Stimulated activated CD8-positive, alpha-beta memory T cell treated with anti-CD3 and anti-CD28 coated beads, Interleukin-2, amount 100 ng/mL, for 1 hour (primary cell): Measurements from ENCODE around the gene WDR27.
"Not testable (repeated sequence)": the region's sequence is repeated elsewhere in the genome, so short reads cannot be mapped to it uniquely, and the experiment has no call there.

ENCODE experiments used
- DNase-seq, 2 donors: peaks; one replicate each; pipeline ENCODE4 v3.0.0-alpha.2; 2020; ENCODE audit warnings: low read depth in 2 of 2

Gene WDR27

DNA sequence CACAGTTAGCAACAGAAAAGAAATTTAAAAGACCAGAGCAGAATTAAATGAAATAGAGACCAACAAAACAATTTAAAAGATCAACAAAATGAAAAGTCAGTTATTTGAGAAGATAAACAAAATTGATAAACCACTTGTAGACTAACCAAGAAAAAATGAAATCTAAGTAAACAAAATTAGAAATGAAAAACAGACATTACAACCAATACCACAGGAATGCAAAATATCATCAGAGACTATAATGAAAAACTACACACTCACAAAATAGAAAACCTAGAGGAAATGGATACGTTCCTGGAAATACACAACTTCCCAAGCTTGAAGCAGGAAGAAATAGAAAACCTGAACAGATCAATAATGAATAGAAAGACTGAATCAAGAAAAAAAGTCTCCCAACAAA lies 97.8 kb downstream of the WDR27 start:
- DNase-seq: no peak

- DNase-seq: not testable (repeated sequence)
Measured at GRCh38 chr6:169601129-169601528, 100.7 kb downstream of the WDR27 start.

- DNase-seq: no peak
Measured at GRCh38 chr6:169592558-169592957, 109.3 kb downstream of the WDR27 start.

- no peak for DNase-seq
Measured at GRCh38 chr6:169591616-169592015, 110.2 kb downstream of the WDR27 start.

- no peak for DNase-seq
Measured at GRCh38 chr6:169590376-169590939, 111.4 kb downstream of the WDR27 start.

DNA sequence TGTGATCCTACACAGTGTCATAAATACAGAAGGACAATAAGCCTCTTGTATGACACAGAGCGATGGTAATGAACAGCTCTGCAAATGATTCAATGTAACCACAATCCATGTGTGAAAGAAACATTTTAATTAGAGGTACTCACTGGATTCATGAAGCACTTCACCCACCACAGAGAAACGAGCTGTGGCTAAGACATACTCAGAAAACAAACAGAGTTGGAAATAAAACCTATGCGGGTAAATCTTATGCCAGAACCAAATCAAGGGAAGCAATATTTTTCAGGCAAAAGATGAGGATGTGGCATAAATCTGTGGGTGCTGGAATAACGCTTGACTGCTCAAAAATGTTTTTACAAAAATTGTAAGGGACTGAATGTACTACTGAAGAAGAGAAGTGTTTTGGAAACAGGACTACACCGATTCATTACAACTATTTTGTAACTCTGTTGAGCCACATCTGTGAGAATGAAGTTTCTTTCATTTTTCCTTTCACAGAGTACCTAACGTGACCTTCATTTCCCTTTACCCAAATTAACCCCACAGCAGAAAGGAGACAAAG lies 112.1 kb downstream of the WDR27 start:
- no peak for DNase-seq

GRCh38 chr6:169589293-169589692 lies 112.5 kb downstream of the WDR27 start:
- DNase-seq: no peak

GRCh38 chr6:169587975-169588374 lies 113.9 kb downstream of the WDR27 start:
- DNase-seq: no peak

DNA sequence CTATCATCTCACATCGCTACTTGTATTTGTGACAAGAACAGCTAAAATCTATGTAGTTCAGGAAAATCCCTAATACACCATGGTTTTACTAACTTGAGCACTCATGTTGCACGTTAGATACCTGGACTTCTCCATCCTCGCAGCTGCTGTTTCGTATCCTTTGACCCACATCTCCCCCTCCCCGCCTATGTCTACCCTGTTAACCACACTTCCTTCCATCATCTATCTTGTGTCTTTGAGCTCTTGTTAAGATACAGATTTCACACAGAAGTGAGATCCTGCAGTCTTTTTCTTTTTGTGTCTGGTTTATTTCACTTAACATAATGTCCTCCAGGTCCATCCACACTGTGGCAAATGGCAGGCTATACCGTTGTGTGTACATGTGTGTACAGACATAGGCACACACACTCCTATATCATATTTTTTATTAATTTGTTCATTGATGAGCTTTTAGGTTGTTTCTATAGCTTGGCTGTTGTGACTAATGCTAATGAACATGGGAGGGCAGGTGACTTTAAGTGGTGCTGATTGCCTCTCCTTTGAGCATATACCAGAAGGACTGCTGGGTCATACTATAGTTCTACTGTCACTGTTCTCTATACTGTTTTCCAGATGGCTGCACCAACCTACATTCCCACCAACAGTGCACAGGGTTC lies 117.8 kb downstream of the WDR27 start:
- DNase-seq: no peak

GRCh38 chr6:169579407-169580111 lies 122.3 kb downstream of the WDR27 start:
- DNase-seq: no peak

- no peak for DNase-seq
Measured at GRCh38 chr6:169577974-169578373, 123.9 kb downstream of the WDR27 start.

DNA sequence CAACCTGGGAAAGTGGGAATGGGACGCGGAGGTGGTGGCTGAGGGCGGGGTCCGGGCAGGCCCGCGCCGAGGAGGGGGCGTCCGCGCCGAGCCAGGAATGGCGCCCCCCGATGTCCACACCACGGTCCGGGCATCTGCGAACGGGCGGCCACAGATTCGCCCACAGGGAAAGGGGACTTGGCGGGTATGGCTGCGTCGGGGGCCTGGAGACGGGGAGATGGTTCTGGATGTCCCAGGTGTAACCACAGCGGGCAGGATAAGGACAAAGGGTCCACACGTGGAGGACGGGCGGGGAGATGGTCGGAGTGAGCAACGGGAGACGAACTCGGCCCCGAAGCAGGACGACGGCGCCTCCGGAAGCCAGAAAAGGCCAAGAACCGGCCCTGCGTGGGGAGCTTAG lies 124.6 kb downstream of the WDR27 start:
- no peak for DNase-seq

DNA sequence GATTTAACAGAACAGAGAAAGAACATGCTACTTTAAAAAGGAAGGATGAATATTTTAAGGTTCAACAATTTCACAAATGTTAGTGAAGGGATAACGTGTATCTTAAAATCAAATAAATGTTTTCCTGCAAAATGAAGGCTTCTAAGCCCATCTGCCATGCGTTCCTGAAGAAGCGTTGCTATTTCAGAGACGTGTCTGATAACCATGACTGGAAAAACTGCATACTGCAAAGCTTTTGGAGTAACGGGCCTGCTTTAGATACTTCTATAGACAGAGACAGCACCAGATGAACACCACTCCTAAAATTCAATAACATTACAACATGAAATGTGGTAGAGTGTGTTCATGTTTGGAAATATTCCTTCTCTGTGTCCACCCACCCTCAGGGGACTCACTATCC lies 126.0 kb downstream of the WDR27 start:
- no peak for DNase-seq

GRCh38 chr6:169575365-169575764 lies 126.5 kb downstream of the WDR27 start:
- DNase-seq: no peak

- DNase-seq: no peak
Measured at GRCh38 chr6:169574420-169574819, 127.4 kb downstream of the WDR27 start.

DNA sequence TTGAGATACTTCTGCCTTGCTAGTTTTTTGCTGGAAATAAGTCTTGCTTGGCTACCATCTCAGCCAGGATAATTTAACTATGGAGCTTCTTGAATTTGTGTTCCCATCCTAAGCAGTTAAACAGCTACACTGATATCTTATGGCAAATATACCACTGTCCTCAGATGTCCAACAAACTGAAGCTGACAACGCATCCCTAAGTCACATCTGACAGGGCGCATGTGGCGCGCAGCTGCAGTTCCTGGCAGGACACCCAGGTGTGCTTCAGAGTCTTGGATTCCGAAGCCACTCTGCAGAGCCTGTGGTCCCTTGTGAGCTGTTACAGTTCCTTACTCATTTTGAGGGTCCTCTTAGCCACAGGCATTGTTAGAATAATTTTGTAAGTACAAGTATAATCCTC lies 127.9 kb downstream of the WDR27 start:
- no peak for DNase-seq

GRCh38 chr6:169571123-169571962 lies 130.5 kb downstream of the WDR27 start:
- no peak for DNase-seq

DNA sequence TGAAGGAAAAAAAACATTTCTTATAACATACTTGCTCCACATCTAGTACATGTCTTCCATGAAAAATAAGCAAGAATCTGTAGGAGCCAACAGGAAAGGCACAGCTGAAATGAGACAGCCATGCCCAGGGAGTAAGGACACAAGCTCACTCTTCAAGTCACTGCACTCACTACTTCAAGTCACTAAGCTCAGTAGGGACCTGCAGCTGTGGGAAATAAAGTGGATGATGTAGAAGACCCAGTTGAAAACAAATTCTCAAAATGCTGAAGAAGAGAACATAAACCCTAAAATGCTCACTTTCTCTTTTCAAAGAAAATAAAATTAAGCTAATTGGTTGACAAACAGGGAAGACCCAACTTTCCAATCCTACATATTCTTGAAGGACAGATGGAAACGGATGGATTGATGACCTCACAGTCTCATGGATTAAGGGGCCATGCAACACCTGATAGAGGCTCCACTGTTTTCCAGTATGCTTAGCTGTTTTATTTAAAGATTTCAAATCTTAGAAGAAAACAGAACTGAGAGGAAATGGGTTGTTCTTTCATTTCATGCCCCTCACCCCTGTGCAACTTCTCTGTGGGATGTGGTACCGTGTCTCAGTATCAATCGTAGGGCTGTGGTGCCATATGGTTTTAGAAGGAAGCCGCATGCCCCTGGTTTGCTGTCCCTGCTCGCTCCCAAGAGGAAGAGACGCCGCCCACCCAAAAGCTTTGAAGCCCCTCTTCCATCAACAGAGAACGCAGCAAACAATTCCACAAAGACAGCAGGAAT lies 133.3 kb downstream of the WDR27 start:
- no peak for DNase-seq

DNA sequence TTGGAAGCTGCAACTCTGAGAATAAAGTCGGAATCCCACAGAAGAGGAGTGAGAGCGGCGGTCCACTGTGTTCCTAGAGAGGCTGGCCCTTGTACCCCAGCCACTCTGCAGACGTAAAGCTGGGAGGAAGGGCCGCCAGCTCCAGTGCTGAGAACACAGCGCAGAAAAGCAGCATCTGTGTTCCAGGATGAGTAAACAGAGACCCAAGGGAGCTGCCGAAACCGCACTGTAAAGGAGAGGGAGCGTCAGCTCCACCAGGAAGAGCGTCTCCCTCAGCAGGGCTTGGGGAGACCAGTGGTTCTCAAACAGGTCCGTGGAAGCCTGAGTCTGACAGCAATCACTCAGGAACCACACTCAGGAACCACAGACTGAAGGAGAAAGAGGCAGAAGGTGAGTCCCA lies 134.0 kb downstream of the WDR27 start:
- DNase-seq: no peak

DNA sequence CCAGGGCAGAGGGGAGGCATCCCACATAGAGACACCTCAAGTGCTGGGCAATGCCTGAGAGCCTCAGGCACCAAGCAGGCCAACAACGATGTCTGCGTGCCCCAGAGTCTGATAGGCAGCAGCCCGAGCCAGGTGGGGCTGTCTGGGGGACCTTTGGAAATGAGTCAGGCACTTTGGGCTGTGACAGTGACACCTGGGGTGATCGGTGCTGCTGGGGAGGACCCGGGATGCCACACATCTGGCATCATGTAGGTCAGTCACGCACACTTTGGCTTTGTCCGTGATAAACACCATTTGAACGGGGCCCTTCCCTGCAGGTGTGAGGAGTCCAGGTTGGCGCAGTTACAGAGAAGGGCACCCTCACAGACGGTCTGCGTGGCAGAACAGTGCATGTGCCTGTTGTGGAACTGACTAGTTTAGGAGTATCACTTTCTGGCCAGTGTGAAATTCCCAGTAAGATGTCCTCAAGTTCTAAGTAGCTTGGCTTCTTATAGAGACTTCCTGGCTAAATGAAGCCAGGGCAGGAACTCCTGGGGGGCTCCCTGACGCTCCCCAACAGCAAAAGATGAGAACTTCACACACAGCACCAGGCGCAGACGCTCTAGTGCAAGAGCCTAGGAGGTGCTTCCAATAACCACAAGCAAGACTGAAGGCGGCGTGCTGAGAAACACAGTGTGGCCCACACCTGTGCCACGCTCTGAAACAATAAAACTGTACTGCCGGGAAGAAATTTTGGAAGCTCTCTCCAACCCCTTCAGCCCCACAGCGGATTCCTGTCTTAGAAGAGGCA lies 134.7 kb downstream of the WDR27 start:
- DNase-seq: no peak
